Measurements from ENCODE around the gene BCKDHB.
A peak's percentile ranks its signal among the peaks of the same experiment; 100 is the strongest.
"Not testable (repeated sequence)": the region's sequence is repeated elsewhere in the genome, so short reads cannot be mapped to it uniquely, and the experiment has no call there.

Gene BCKDHB

DNA sequence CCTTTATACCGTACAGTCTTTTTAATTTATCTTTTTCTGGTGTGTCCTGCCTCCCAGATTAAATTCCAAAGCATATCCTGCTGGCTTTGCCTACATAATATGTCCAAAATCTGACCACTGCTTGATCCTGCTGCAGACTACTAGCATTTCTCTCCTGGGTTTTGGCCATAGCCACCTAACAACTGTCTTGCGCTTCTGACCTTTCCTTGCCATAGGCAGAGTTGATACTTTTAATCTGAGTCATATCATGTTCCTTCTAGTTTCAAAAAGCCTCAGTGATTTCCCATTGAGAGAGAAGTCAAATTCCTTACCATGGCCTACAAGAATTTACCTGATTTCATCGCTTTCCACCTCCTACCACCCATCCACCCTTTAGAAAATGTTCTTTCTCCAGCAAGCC, 104.8 kb downstream of the BCKDHB start:
- no peak for DNase-seq

DNA sequence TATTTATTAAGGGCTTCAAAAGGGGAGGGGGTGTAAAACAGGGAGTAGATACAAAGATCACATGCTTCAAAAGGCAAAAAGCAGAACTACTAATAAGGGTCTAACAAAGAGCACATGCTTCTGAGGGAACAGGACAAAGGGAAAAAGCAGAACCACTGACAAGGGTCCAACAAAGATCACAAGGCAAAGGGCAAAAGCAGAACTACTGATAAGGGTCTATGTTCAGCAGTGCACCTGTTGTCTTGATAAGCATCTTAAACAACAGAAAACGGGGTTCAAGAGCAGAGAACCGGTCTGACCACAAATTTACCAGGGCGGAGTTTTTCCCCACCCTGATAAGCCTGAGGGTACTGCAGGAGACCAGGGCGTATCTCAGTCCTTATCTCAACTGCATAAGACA, 105.4 kb downstream of the BCKDHB start:
- DNase-seq, result peak; percentile 68

DNA sequence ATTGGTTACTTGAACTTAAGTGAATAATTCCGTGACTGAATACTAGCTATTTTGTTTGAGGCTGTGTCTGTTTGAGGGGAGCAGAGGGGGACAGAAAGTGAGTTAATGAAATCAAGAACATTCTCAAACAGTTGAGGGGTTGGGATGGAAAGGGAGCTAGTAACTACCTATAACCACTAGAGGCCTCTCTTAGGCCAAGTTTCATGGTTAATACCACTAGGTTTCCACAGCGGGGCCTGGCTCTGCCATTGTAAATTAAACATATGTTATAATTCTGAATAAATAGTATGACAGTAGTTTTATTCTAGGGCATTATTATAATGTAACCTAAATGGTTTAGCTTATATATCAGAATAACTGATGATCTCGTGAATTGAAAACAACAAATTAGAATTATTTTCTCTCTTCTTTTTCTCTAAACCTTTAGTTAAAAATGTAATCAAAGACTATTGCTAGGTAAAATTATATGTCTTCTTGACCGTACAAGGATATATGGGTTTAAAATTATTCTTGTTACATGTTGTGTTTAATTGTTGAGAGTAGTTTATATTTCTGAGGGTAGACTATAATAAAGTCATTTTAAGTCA, 108.1 kb downstream of the BCKDHB start:
- peak; percentile 86 for DNase-seq

DNA sequence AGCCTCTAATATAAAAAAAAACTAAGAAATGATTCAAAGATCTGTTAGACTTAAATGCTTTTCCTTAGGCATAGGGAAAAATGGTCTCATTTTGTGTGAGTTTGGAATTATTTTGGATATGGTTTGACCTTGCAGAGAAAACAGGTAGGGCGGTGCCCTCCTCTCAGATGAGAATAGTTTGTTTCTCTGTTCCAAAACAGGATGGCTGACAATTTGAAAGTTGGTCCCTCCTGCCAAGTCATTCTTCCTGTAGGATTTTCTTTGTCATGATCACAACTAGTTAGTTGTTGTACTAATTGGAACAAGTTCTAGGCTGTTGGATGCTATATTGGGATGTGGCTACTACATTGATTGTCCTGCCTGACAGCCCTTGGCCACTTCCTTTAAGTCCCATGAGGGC, 108.6 kb downstream of the BCKDHB start:
- DNase-seq, result no peak

DNA sequence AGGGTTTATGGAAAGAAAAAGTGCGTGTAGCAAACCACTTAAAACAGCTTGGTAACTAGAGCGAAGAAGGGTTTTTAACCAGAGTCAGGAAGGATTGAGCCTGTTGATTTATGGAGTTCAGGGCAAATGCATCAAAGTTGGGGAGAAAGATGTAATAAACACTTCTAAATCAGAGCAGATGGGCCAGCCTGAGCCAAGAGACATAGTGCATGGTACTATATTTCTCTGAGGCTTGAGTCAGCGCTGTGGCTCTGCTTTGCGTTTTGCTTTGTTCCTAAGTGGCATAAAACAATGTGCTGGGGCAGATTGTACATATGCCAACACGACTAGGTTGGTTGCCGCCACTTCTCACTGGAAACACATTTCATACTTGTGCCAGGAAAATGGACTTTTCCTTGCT, 111.3 kb downstream of the BCKDHB start:
- DNase-seq, result no peak

DNA sequence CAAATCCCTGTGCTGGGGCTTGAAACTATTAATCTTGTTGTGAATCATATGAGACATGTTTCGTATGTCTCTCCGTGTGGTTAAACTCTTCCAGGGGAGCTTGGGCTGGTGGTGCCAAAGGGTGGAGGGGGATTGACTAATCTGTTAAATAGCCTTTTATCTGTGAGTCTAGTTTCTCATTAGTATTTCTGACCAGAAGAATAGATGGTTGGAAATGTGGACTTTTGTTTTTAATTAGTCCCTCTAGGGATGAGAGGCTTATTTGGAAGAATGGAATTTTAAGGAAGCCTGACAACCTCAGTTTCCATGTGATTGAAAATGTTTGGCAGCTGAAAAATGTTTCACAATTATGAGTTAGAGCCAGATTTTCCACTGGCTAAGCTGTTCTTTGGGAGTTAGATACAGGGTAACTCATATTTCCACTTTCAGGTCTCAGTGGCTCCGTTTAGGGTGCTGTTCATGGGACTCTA, 117.3 kb downstream of the BCKDHB start:
- no peak for DNase-seq

DNA sequence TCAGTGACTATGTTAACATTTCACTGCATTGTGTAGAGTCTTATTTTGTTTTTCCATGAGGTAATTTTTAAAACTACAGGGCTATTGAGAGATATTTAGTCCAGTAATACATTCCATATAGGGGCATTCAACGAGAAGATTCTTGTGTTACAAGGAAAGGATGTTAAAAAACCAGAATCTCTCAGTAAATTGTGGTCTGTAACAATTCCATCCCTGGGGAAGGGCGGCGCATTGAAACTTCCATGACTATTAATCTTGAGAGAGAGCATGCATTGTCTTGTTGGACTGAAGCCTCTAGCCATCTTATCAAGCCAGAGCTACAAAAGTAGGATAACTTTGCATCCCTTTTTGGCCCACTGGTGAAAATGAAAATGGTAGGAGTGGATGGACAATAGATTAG, 119.7 kb downstream of the BCKDHB start:
- DNase-seq, result no peak

DNA sequence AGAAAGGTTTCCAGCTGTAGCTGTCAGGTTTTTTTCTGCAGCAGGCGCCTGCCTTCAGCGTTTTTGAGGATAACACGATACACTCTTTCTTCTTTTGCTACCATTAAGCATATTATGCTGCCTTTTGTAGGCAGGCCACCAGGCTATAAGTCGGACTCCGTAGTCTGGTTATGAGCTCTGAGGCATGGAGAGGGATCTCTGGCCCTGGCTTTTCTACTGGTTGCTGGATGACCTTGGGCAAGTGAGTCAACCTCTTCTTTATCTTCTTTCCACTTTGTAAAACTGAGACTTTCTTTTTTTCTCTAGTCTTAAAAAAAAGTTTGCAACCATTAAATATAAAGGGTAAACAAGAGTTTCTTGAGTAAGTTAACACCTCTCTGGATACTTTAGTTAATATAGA, 120.2 kb downstream of the BCKDHB start:
- no peak for DNase-seq

DNA sequence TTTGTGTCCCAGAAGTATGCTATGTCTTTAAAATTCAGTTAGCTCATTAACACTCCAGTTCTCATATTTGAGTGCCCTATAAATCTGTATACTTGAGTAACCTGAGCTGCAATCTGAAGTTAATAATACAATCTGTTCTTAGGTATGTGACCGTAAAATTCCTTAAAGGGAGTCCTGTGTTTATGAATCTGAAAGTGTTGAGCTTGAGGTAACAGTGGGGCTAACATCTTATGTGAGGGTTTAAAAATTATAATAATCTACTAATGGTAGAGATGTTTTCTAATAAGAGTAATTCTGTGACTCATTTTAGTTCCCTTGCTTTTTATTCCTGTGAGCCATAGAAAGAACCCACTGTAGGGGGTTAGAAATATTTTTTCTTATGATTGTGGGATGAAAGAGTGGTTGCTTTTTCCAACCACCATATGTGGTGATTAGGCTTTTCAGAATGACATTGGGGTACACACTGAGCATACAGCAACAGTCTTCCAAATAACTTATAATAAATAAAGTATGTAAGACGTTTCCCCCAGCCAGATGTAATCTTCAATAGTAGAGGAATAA, 121.2 kb downstream of the BCKDHB start:
- DNase-seq, result no peak

DNA sequence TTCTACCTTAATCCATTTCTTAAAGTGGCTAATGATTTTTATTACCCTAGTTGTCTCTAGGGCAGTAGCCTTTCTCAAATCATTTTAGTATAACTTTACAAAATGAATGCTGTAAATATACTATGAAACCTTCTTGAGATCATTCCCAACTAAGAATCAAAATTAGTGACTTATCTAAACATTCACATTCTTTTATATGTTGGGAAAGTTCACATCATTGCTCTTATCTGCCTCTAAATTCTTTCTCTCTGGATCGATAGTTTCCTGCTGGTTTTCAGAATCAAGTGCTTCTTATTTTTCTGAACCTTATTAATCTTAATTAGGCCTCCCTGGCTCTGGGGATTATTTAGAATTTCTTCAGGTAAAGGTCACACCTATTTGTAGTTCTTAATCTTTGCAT, 126.8 kb downstream of the BCKDHB start:
- DNase-seq, result no peak

DNA sequence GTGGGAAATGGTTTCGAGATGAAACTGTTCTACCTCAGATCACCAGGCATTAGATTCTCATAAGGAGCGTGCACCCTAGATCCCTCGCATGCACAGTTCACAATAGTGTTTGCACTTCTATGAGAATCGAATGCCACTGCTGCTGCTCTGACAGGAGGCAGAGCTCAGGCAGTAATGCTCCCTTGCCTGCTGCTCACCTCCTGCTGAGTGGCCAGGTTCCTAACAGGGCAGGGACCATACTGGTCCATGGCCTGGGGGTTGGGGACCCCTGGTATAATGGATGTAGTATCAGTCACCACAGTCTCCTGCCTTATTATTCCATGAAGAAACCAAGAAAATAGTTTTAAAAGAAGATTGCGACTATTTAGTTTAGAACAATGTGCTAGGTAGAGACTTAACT, 127.5 kb downstream of the BCKDHB start:
- DNase-seq, result no peak

DNA sequence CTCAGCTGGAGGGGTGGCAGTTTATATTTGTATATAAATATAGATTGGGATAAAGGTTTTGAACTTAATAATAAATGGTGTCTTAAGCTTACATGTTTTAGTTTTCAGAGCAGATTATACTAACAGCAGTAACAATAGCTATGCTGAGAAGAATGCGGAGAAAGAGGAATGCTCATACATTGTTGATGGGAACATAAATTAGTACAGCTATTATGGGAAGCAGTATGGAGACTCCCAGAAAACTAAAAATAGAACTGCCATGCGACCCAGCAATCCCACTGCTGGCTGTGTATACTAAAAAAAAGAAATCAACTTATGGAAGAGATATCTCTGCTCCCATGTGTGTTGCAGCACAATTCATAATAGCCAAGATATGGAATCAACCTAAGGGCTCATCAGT, 127.9 kb downstream of the BCKDHB start:
- no peak for DNase-seq

DNA sequence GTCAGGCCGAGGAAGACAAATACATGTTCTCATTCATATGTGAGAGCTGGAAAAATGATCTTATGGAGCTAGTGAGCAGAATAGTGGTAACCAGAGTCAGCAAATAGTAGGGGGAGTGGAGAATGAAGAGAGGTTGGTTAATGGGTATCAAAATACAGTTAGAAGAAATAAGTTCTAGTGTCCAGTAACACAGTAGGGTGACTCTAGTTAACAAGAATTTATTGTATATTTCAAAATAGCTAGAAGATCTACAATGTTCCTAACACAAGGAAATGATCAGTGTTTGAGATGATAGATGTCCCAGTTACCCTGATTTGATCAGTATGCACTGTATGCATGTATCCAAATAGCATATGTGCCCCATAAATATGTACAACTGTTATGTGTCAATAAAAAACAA, 128.4 kb downstream of the BCKDHB start:
- DNase-seq, result no peak

DNA sequence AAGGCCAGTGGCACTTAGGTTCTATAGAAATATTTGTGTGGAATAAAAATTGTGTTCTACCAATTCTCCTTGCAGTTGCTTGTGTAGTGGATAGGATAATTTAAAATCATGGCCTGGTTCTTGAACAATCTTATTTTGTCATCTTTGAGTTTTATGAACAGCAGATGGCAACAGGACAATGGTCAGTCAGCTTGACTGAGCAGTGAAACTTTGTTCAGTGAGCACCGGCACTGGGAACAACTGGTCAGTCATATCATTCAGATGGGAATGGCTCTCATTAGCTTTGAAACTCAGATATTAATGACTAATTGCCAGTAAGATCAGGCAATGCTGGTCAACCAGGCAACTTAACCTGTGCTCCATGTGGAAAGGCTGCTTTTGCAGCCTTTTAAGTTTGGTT, 129.2 kb downstream of the BCKDHB start:
- no peak for DNase-seq

DNA sequence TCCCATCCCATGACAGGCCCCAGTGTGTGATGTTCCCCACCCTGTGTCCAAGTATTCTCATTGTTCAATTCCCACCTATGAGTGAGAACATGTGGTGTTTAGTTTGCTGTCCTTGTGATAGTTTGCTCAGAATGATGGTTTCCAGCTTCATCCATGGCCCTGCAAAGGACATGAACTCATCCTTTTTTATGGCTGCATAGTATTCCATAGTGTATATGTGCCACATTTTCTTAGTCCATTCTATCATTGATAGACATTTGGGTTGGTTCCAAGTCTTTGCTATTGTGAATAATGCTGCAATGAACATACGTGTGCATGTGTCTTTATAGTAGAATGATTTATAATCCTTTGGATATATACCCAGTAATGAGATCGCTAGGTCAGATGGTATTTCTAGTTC, 132.3 kb downstream of the BCKDHB start:
- DNase-seq, result not testable (repeated sequence)

DNA sequence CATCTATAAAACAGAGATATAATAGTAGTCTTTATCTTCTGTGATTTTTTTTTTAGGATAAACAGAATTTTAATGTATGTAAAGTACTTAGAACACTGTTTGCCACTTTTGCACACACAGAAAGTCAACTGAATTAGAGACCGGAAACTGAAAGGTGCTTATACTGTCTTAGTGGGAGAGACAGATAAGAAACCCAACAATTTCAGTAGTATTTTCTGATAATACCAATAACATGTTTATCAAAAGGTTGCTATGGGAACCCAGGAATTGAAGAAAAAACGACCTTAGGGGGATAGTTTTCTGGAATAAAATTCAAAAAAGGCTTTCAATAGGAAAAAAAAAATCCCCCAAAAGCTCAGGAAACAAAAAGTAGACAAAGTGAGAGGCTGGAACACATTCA, 138.6 kb downstream of the BCKDHB start:
- DNase-seq, result peak; percentile 4

DNA sequence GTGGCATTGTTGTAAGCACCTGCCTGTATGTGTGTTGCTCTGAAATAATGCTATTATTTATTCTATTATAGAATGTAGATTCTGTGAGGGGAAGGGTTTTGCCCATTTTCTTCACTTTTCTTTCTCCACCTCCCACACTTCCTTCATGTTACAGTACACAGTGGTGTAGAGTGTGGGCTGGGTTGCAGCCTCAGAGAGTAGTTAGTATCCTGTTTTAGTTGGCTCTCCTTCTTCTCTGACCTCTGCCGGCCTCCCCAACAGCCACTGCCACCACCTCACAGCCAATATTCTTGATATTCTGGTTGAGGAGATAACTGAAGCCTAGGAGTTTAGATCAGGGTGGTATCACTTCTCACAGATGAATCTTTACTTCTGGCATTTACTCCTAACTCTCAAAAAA, 143.4 kb downstream of the BCKDHB start:
- peak; percentile 37 for DNase-seq

DNA sequence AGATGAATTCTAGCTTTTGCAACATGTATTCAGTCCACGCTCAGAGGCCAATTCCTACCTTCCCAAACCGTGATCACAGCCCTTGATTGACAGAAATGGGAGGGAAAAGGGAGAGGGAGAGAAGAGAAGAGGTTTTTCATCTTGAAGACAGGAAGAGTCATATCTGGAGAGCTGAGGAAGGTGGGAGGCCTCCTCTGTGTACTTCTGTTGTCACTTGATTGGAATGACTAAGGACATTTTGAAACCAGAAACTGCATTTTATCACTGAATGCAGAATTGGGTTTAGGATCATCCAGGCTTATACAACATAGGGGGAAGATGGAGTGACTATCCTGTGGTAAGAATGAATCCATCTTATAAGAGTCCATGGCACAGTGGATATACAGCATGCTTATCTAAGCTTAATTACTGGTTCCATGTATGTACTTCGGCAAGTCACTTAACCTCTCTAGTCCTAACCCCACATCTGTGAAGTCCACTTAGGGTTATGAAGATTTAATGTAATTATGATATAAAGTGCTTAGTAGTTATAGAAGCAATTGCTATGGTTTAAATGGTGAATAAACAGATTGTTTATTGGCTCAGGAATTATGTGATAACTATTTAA, 144.0 kb downstream of the BCKDHB start:
- DNase-seq, result peak; percentile 61

DNA sequence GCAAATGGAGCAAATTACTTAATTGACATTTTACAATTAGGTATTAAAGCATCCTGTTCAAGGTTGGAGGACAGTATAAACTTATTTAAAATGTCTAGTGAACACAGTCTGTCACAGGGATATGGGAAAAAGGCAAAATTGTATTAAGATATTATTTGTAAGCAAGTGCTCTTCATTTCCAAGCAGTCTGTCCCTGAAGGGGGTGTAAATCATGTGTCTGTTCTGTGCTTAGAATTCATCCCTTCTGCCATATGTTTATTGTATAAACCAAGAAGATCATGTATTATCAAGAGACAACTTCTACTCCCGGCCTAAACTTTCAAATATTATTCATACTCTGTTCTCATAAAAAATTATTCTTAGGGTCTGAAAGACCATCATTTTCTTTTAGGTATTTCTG, 144.8 kb downstream of the BCKDHB start:
- no peak for DNase-seq

DNA sequence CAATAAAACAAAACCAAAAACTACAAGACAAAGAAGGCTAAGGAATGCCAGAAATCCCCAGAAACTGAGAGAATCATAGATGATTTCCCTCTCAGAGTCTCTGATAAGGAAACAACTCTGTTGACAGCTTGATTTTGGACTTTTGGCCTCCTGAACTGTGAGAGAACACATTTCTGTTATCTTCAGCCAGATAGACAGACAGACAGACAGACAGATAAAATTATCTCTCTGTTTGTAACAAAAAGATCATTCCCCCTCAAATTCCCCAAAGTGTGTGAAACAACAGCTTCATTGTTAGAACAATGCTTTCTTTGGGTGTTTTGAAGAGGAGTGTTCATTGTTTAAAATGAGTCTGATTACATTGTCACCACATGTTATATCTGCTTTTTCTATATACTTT, 148.2 kb downstream of the BCKDHB start:
- DNase-seq, result peak; percentile 7

DNA sequence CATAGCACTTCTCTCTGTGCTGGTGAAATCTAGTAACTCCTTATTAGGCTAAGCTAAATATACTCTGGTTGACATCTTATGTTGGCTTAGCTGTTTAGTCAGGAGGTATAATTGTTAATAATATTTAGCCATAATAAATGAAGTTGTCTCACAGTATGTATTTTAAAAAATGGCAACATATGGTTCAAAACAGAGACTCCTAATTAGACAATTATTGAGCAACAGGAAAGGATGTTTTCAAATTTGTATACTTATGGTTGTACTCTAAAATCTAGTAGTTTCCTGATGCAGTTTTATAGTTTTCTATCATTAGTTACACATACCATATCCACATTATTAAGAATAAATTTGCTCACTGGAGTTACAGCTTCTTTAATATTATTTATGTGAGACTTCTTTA, 150.2 kb downstream of the BCKDHB start:
- no peak for DNase-seq

DNA sequence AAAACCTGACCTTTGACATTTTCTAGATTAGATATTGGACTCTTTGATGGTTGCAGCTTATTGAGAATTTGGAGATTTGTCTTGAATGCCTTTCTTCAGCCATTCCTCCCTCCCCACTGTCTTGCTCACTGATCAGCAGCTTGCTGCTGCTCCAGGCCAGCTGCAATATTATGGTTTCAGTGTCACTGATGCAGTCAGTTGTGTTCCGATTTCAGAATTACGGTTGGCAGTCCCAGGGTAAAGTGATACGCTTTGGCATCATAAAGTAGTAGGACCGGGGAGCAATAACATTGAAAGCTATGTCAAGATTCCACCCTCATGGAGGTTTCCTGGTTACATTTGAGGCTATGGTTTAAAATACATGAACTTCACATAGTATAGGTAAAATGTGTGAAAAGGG, 152.6 kb downstream of the BCKDHB start:
- DNase-seq, result no peak

DNA sequence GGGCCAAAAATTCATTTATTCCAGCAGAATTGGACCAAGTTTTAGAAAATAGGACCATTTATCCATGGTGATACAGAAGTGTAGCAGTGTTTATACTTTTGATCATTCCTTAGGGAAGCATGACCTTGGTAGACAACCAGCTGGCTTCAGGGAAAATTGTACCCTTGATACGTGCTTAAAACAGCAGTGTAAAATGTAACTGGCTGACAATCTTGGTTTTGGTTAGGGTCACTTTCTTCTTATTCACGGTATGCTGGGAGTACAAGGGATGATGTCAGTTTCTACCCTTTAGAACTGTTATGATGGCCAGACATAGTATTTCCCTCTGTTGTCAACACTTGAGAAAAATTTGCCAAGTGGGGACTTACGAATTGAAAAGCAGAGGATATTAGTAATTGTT, 157.1 kb downstream of the BCKDHB start:
- no peak for DNase-seq

DNA sequence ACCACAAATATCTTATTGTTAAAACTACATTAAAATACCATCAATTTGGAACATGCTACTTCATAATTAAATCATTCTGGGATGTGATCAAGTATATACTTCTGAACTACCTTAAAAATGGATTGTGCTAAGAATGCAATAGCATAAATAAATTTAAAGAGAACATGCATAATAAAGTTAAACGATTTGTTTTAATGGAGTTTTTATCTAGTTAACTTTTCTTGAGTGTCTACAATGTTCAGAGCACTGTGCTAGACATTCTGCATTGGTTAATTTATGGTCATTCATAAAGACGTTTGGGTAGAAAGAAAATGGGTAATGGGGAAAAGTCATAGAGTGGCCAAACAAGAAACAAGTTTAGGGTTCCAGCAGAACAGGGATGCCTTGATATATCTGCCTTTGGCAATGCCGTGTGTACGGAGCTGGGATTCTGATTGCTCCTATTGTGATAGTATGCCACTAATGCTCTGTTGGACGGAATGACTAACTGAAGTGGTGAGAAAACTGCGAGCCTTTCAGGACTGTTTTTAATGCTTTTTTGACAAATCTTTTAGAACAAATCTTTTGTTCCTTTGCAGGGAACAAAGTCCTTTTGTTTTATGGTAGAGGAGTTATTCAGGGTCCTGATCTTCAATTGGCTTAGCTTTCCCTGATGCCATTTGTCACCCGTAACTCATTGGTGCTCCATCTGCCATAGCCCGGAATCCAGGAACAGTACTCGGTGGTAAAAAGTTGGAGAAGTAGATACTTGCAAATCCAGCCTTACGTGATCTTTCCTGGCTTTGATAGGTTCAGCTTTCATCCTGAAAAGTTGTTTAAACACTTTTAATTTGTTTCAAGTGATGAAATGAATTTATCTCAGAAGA, 162.6 kb downstream of the BCKDHB start:
- DNase-seq, result no peak
